ENCODE results near the gene SLC1A3.

Gene SLC1A3

DNA sequence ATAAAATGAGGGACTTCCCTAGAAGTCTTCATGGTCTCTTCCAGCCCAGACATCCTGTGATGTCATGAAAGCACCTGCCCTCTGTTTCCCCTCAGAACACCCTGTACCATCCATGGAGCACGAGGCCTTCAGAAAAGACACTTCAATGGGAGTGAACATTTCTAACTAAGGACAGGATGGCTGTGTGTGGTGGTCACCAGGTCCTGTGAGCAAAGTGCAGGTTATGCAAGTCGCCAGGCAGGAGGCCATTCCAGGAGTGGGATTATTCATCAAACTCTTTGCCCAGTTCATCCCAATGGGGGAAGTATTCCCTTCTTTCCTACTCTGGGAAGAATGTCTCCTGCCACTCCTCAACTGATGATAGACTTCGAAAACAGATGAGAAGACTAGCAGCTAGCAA lies 80.5 kb downstream of the SLC1A3 start:
- TF ChIP-seq ESRRG (CRISPR knock-in tag; IDR thresholded peaks at IDR 0.05) (no peak), CSDC2 (CRISPR knock-in tag; IDR thresholded peaks at IDR 0.05) (no peak), ZNF70 (CRISPR knock-in tag; IDR thresholded peaks at IDR 0.05) (no peak), TOX (CRISPR knock-in tag; IDR thresholded peaks at IDR 0.05; ENCODE audit: borderline replicate concordance) (no peak)
- ATAC-seq, result no peak

- no peak for ATAC-seq
- TF ChIP-seq TOX (CRISPR knock-in tag; IDR thresholded peaks at IDR 0.05; ENCODE audit: borderline replicate concordance), result no peak
- TF ChIP-seq, protein P1, sequence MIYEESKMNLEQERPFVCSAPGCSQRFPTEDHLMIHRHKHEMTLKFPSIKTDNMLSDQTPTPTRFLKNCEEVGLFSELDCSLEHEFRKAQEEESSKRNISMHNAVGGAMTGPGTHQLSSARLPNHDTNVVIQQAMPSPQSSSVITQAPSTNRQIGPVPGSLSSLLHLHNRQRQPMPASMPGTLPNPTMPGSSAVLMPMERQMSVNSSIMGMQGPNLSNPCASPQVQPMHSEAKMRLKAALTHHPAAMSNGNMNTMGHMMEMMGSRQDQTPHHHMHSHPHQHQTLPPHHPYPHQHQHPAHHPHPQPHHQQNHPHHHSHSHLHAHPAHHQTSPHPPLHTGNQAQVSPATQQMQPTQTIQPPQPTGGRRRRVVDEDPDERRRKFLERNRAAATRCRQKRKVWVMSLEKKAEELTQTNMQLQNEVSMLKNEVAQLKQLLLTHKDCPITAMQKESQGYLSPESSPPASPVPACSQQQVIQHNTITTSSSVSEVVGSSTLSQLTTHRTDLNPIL (CRISPR knock-in tag; IDR thresholded peaks at IDR 0.05; ENCODE audit: low read depth), result no peak
- no peak for TF ChIP-seq SNAI2 (CRISPR knock-in tag; IDR thresholded peaks at IDR 0.05)
- no peak for TF ChIP-seq ZC3H10 (CRISPR knock-in tag; IDR thresholded peaks at IDR 0.05)
- no peak for TF ChIP-seq ESRRG (CRISPR knock-in tag; IDR thresholded peaks at IDR 0.05)
- TF ChIP-seq BACH2 (CRISPR knock-in tag; IDR thresholded peaks at IDR 0.05; ENCODE audit: borderline replicate concordance), result no peak
- TF ChIP-seq CSDC2 (CRISPR knock-in tag; IDR thresholded peaks at IDR 0.05), result no peak
- TF ChIP-seq ZFP3 (CRISPR knock-in tag; IDR thresholded peaks at IDR 0.05), result no peak
These were observed 82.3 kb downstream of the SLC1A3 start for GRCh38 chr5:36688722-36689121.

DNA sequence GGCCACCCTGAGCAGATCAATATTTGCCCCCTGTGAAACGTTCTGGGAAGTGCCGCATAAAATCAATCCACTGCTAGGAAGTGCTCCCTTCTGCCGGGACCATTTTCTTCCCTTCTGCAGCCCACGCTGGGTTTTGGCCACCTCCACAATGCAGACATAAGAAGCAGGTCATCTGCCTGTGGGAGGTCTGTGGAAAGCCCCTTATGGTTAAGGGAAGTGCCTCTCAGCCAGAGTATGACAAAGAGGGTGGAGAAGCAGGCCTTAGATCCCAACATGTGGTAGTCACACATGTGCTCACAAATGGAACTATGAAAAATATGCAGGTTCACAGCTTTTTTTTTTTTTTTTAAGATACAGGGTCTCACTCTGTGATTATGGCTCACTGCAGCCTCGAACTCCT lies 82.8 kb downstream of the SLC1A3 start:
- ATAC-seq, result no peak
- no peak for TF ChIP-seq ESRRG (CRISPR knock-in tag; IDR thresholded peaks at IDR 0.05)
- TF ChIP-seq GLIS3 (CRISPR knock-in tag; IDR thresholded peaks at IDR 0.05), result no peak
- no peak for TF ChIP-seq ZNF565 (CRISPR knock-in tag; conservative IDR thresholded peaks at IDR 0.05; ENCODE audit: low read depth)
- TF ChIP-seq TOX (CRISPR knock-in tag; IDR thresholded peaks at IDR 0.05; ENCODE audit: borderline replicate concordance), result no peak
- TF ChIP-seq, protein P1 (CRISPR knock-in tag; IDR thresholded peaks at IDR 0.05; ENCODE audit: low read depth), result no peak
- no peak for TF ChIP-seq ZFP30 (CRISPR knock-in tag; IDR thresholded peaks at IDR 0.05)
- no peak for TF ChIP-seq ZNF8 (CRISPR knock-in tag; IDR thresholded peaks at IDR 0.05)
- TF ChIP-seq ARNTL (CRISPR knock-in tag; IDR thresholded peaks at IDR 0.05; ENCODE audit: borderline replicate concordance, low read depth), result no peak
- TF ChIP-seq ZNF70 (CRISPR knock-in tag; IDR thresholded peaks at IDR 0.05), result no peak
- TF ChIP-seq OSR1 (CRISPR knock-in tag; IDR thresholded peaks at IDR 0.05), result no peak
- TF ChIP-seq ZC3H10 (CRISPR knock-in tag; IDR thresholded peaks at IDR 0.05), result no peak
- TF ChIP-seq PPARA (CRISPR knock-in tag; IDR thresholded peaks at IDR 0.05; ENCODE audit: borderline replicate concordance), result no peak
- TF ChIP-seq TCF4 (CRISPR knock-in tag; IDR thresholded peaks at IDR 0.05; ENCODE audit: borderline replicate concordance), result no peak
- TF ChIP-seq ISL1 (CRISPR knock-in tag; IDR thresholded peaks at IDR 0.05), result no peak

DNA sequence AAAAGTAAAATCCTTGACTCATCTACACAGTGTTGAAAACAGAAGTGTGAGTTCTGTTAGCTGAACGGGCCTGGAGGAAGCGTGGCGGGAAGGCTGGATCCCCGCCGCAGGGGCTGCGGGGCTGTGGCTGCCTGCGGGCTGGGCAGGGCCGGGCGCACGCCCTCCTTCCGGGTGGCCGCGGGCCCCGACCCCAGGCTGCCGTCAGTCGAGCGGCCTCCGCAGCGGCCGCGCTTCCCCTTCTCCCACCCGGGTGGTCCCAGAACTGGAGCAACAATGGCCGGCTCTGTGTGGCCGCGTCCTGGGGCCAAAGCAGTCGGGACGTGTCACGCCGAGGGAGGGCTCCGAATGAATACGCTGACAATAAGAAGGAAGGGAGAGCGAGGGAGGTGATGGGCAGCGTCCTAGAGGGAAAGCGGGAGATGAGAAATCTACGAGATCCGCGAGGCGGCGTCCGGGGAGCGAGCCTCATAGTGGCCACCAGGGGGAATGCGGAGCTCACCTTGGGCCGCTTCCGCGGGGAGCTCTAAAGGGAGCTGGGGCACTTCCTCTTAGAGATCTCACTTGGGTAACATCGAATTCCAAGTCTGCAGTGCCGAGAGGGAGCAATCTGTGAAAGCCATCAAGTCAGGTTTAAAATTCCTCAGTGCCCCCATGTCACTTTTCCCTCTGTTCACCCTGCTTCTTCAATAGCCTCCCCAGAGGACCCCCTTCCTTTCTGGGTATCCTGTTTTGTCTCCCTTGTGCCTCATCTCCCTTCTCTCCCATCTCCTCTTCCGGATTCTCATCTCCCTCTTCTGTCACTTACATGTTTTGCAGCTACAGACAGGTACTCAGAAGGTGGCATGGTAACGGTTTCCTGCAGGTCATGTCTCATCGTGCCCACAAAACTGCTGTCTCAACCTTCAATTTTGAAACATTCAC lies 83.9 kb downstream of the SLC1A3 start:
- TF ChIP-seq ZNF70 (CRISPR knock-in tag; IDR thresholded peaks at IDR 0.05) (peak; percentile 71; the same call in 1 of the 2 replicates), RARB (CRISPR knock-in tag; IDR thresholded peaks at IDR 0.05) (no peak)
- peak; percentile 96 for ATAC-seq

GRCh38 chr5:36691226-36691625 lies 84.8 kb downstream of the SLC1A3 start:
- ATAC-seq, result no peak
- no peak for TF ChIP-seq PPARA (CRISPR knock-in tag; IDR thresholded peaks at IDR 0.05; ENCODE audit: borderline replicate concordance)

GRCh38 chr5:36691696-36692371 lies 85.4 kb downstream of the SLC1A3 start:
- ATAC-seq, result no peak
- TF ChIP-seq RARB (CRISPR knock-in tag; IDR thresholded peaks at IDR 0.05) (no peak), GLIS3 (CRISPR knock-in tag; IDR thresholded peaks at IDR 0.05) (no peak), CSRNP3 (CRISPR knock-in tag; IDR thresholded peaks at IDR 0.05) (no peak)

Data from SK-N-SH treated with all-trans-retinoic acid at 6 μM for 48 hours (cell line).